ENCODE results near the gene RPS28. TPM values are rescaled to one million over a fixed set of nuclear protein-coding genes. Genes with fewer than 3 reads are reported as not detected.

Gene RPS28
- total RNA-seq, 1 experiment from 2014 or later = 1,515 TPM

- ChIA-PET POLR2A (interaction anchor here (0.5 kb wide), 1 partner anchor 52 kb away, joined by 3 read pairs; no protein-coding TSS in a partner anchor), CTCF (interaction anchor here (0.6 kb wide), 1 partner anchor 8 kb away, joined by 4 read pairs; no protein-coding TSS in a partner anchor)
- Mint-ChIP-seq H3K36me3 (ENCODE audit: insufficient read depth, unreplicated experiment) (no peaks in the 10 kb centered on the region), H3K4me1 (ENCODE audit: low read depth, unreplicated experiment) (peaks cover 7% of the 10 kb centered on the region), H3K4me3 (ENCODE audit: unreplicated experiment) (no peak overlapping the region), H3K27ac (ENCODE audit: unreplicated experiment) (no peak overlapping the region), H3K27me3 (ENCODE audit: insufficient read depth, unreplicated experiment) (no peaks in the 10 kb centered on the region), H3K9me3 (ENCODE audit: unreplicated experiment) (no peaks in the 10 kb centered on the region)
- intact Hi-C loops (cut with micrococcal nuclease; ENCODE audit: unreplicated experiment) = no loop called here
- BruUV-seq (replicated peaks) = no TSS peak
- TF ChIP-seq, protein P1, sequence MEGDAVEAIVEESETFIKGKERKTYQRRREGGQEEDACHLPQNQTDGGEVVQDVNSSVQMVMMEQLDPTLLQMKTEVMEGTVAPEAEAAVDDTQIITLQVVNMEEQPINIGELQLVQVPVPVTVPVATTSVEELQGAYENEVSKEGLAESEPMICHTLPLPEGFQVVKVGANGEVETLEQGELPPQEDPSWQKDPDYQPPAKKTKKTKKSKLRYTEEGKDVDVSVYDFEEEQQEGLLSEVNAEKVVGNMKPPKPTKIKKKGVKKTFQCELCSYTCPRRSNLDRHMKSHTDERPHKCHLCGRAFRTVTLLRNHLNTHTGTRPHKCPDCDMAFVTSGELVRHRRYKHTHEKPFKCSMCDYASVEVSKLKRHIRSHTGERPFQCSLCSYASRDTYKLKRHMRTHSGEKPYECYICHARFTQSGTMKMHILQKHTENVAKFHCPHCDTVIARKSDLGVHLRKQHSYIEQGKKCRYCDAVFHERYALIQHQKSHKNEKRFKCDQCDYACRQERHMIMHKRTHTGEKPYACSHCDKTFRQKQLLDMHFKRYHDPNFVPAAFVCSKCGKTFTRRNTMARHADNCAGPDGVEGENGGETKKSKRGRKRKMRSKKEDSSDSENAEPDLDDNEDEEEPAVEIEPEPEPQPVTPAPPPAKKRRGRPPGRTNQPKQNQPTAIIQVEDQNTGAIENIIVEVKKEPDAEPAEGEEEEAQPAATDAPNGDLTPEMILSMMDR (IDR thresholded peaks at IDR 0.05; ENCODE audit: insufficient read depth in 1 of 2, low read depth in 1 of 2, low read length in 1 of 2, severe bottlenecking in 1 of 2, unreplicated experiment in 1 of 2) = no peak
- Histone ChIP-seq H3K9me3 (no peaks in the 10 kb centered on the region), H3K4me1 (peaks cover under 1% of the 10 kb centered on the region; the same call in 1 of the 2 replicates), H3K4me3 (ENCODE audit: low read depth, low read length) (no peak overlapping the region), H3K27me3 (replicated peaks; ENCODE audit: control insufficient read depth, insufficient read depth, low read length) (no peaks in the 10 kb centered on the region), H3K36me3 (ENCODE audit: control insufficient read depth, insufficient read depth, low read length) (no peaks in the 10 kb centered on the region)
- DNase-seq = no peak
Measured at GRCh38 chr19:8361921-8362793, 40.9 kb downstream of the RPS28 start.

GRCh38 chr19:8363803-8364771 lies 42.8 kb downstream of the RPS28 start, which contains the start of gene ANGPTL4:
Gene ANGPTL4 (plus strand): TSS chr19:8364155. CDS start chr19:8364322, 167 bp downstream.
- TSS peak; percentile 53 for BruUV-seq (replicated peaks)
- intact Hi-C loops (cut with micrococcal nuclease; ENCODE audit: unreplicated experiment) = no loop called here
- Histone ChIP-seq H3K9me3 (no peaks in the 10 kb centered on the region), H3K4me3 (ENCODE audit: low read depth, low read length) (peak within 1 kb of the TSS; percentile 51), H3K27me3 (replicated peaks; ENCODE audit: control insufficient read depth, insufficient read depth, low read length) (no peaks in the 10 kb centered on the region), H3K36me3 (ENCODE audit: control insufficient read depth, insufficient read depth, low read length) (no peaks in the 10 kb centered on the region), H3K4me1 (no peaks in the 10 kb centered on the region)
- peak within 1 kb of the TSS; percentile 18 for H3K27ac Mint-ChIP-seq (ENCODE audit: unreplicated experiment)
- peaks cover 6% of the 10 kb centered on the region for H3K36me3 Mint-ChIP-seq (ENCODE audit: insufficient read depth, unreplicated experiment)
- ChIA-PET POLR2A (interaction anchor here (1.7 kb wide), 1 partner anchor 26 kb away, joined by 9 read pairs; the partner anchor contains the start of gene RAB11B), CTCF (interaction anchor here (0.7 to 1.6 kb wide), 3 partner anchors 10 to 84 kb away, joined by 3 to 4 read pairs (median 3); partner anchors contain the start of gene RAB11B)
- peak within 1 kb of the TSS; percentile 72 for H3K4me3 Mint-ChIP-seq (ENCODE audit: unreplicated experiment)
- DNase-seq = peak; percentile 60 to 64
- peaks cover 7% of the 10 kb centered on the region for H3K4me1 Mint-ChIP-seq (ENCODE audit: low read depth, unreplicated experiment)
- H3K27me3 Mint-ChIP-seq (ENCODE audit: insufficient read depth, unreplicated experiment) = no peaks in the 10 kb centered on the region
- H3K9me3 Mint-ChIP-seq (ENCODE audit: unreplicated experiment) = no peaks in the 10 kb centered on the region
- TF ChIP-seq, protein P1 (IDR thresholded peaks at IDR 0.05; ENCODE audit: insufficient read depth in 1 of 2, low read depth in 1 of 2, low read length in 1 of 2, severe bottlenecking in 1 of 2, unreplicated experiment in 1 of 2) = peak; percentile 5 to 43

DNA sequence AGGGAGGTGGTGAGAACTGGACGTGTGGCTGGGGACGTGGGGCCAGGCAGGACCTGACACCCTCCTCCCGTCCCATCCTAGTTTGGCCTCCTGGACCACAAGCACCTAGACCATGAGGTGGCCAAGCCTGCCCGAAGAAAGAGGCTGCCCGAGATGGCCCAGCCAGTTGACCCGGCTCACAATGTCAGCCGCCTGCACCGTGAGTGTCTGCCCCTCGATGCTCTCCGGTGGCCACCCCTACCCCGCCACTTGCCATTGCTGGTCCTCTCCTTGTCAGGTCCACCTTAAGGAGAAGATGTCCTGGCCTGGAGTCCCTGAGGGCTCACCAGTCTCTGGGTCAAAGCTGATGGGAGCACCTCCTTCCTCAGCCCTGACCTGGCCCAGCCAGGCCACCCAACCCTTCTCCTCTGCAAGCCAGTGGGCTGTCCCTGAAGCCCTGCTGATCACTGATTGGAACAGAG lies 44.9 kb downstream of the RPS28 start:
- Mint-ChIP-seq H3K36me3 (ENCODE audit: insufficient read depth, unreplicated experiment) (peaks cover 6% of the 10 kb centered on the region), H3K9me3 (ENCODE audit: unreplicated experiment) (no peaks in the 10 kb centered on the region), H3K27ac (ENCODE audit: unreplicated experiment) (no peak overlapping the region), H3K4me1 (ENCODE audit: low read depth, unreplicated experiment) (peaks cover 7% of the 10 kb centered on the region), H3K27me3 (ENCODE audit: insufficient read depth, unreplicated experiment) (no peaks in the 10 kb centered on the region), H3K4me3 (ENCODE audit: unreplicated experiment) (no peak overlapping the region)
- Histone ChIP-seq H3K4me1 (no peaks in the 10 kb centered on the region), H3K4me3 (ENCODE audit: low read depth, low read length) (no peak overlapping the region), H3K36me3 (ENCODE audit: control insufficient read depth, insufficient read depth, low read length) (no peaks in the 10 kb centered on the region), H3K27me3 (replicated peaks; ENCODE audit: control insufficient read depth, insufficient read depth, low read length) (no peaks in the 10 kb centered on the region), H3K9me3 (no peaks in the 10 kb centered on the region)
- BruUV-seq (replicated peaks) = no TSS peak
- ChIA-PET POLR2A (no interaction called here), CTCF (no interaction called here)
- intact Hi-C loops (cut with micrococcal nuclease; ENCODE audit: unreplicated experiment) = no loop called here
- DNase-seq = no peak
- TF ChIP-seq, protein P1 (IDR thresholded peaks at IDR 0.05; ENCODE audit: insufficient read depth in 1 of 2, low read depth in 1 of 2, low read length in 1 of 2, severe bottlenecking in 1 of 2, unreplicated experiment in 1 of 2) = no peak

Measured in Caco-2 (cell line).